Gastrocnemius medialis (tissue), 4 donors: ENCODE measurements around the gene DUOX1.

Experiments
- POLR2A ChIP-seq, 2 donors: fragments of 450-650 bp; IDR thresholded peaks; one replicate each; pipeline ENCODE4 v1.6.1; 2017; ENCODE audit warnings: antibody characterized with exemption in 2 of 2, mild to moderate bottlenecking in 2 of 2, moderate library complexity in 2 of 2
- TF ChIP-seq, protein P1 (sequence below), 5 experiments: fragments of 450-650 bp in 3 of 5; fragments of 200-600 bp in 2 of 5; sonication (generic) in 2 of 5; IDR thresholded peaks in 4 of 5; conservative IDR thresholded peaks in 1 of 5; 1 replicate in 4 of 5; 2 replicates in 1 of 5; pipeline ENCODE4 v1.5.1; 2016 to 2019; ENCODE audit warnings: antibody characterized with exemption in 5 of 5, mild to moderate bottlenecking in 3 of 5, moderate library complexity in 3 of 5

GRCh38 chr15:45183511-45183910 is 53.7 kb downstream of the DUOX1 start:
- TF ChIP-seq, protein P1, sequence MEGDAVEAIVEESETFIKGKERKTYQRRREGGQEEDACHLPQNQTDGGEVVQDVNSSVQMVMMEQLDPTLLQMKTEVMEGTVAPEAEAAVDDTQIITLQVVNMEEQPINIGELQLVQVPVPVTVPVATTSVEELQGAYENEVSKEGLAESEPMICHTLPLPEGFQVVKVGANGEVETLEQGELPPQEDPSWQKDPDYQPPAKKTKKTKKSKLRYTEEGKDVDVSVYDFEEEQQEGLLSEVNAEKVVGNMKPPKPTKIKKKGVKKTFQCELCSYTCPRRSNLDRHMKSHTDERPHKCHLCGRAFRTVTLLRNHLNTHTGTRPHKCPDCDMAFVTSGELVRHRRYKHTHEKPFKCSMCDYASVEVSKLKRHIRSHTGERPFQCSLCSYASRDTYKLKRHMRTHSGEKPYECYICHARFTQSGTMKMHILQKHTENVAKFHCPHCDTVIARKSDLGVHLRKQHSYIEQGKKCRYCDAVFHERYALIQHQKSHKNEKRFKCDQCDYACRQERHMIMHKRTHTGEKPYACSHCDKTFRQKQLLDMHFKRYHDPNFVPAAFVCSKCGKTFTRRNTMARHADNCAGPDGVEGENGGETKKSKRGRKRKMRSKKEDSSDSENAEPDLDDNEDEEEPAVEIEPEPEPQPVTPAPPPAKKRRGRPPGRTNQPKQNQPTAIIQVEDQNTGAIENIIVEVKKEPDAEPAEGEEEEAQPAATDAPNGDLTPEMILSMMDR (IDR thresholded peaks at IDR 0.05 in 4 of 5, conservative IDR thresholded peaks at IDR 0.05 in 1 of 5) = no peak
- TF ChIP-seq POLR2A (IDR thresholded peaks at IDR 0.05) = no peak
